Measurements from ENCODE around the gene NECTIN4. TPM values are rescaled to one million over a fixed set of nuclear protein-coding genes. Genes with fewer than 3 reads are reported as not detected.

The NECTIN4 gene
- total and polyA plus RNA-seq, 10 of the 15 experiments (the other 5 are each of a cell fraction or from before 2014, with no cell fraction given) = 2.8 to 8.7 (median 3.7) TPM

DNA sequence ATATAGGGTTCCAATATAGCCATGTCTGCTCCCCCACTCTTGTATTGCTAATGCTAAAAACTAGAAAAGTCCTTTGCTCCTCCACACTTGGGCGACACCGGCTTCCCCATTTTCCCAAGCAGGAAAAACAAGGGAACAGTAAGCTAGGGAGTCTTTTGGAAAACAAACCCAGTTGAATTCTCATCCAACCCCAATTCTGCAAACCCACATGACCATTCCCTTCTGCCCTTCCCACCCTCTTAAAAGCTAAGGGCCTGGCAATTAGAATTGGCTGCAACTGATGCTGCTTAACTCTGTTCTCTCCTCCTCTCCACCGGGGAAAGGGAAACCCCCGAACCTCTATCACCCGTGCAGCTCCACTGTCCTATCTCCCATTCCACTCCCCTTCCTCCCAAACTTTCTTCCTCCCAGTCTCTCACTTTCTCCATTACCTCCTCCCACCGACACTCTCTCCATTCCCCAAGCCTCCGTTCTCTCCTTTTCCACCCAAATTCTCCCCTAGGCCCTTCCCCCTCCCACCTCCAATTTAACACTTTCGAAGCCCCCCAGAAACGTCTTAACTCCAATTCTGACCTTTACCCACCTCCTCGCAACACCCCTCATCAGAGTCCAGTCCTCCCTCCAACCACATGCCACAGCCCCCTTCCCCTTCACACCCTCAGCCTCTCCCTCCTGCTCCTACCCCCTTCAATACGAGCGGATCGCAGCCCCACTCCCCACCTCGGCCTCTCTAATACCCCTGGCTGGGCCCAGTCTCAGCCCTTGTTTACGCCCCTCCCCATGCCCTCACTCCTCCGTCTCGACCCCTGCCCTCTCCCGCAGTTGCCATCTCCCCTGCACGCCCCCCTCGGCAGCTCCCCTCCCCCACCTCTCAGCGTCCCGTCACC is 42.4 kb upstream of the NECTIN4 start (continued):
- TF ChIP-seq, protein P1, sequence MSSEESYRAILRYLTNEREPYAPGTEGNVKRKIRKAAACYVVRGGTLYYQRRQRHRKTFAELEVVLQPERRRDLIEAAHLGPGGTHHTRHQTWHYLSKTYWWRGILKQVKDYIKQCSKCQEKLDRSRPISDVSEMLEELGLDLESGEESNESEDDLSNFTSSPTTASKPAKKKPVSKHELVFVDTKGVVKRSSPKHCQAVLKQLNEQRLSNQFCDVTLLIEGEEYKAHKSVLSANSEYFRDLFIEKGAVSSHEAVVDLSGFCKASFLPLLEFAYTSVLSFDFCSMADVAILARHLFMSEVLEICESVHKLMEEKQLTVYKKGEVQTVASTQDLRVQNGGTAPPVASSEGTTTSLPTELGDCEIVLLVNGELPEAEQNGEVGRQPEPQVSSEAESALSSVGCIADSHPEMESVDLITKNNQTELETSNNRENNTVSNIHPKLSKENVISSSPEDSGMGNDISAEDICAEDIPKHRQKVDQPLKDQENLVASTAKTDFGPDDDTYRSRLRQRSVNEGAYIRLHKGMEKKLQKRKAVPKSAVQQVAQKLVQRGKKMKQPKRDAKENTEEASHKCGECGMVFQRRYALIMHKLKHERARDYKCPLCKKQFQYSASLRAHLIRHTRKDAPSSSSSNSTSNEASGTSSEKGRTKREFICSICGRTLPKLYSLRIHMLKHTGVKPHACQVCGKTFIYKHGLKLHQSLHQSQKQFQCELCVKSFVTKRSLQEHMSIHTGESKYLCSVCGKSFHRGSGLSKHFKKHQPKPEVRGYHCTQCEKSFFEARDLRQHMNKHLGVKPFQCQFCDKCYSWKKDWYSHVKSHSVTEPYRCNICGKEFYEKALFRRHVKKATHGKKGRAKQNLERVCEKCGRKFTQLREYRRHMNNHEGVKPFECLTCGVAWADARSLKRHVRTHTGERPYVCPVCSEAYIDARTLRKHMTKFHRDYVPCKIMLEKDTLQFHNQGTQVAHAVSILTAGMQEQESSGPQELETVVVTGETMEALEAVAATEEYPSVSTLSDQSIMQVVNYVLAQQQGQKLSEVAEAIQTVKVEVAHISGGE (CRISPR knock-in tag; IDR thresholded peaks at IDR 0.05) = no peak
- TF ChIP-seq MTA2 (IDR thresholded peaks at IDR 0.05; ENCODE audit: low read depth) = peak; percentile 37; the same call in 1 of the 2 replicates
- TF ChIP-seq SREBF2 (IDR thresholded peaks at IDR 0.05; ENCODE audit: low read length) = no peak
- TF ChIP-seq FOS (IDR thresholded peaks at IDR 0.05; ENCODE audit: borderline replicate concordance, extremely low read depth, insufficient read length) = no peak
- TF ChIP-seq KLF5 (IDR thresholded peaks at IDR 0.05; ENCODE audit: partially characterized antibody) = no peak
- TF ChIP-seq, protein P2, sequence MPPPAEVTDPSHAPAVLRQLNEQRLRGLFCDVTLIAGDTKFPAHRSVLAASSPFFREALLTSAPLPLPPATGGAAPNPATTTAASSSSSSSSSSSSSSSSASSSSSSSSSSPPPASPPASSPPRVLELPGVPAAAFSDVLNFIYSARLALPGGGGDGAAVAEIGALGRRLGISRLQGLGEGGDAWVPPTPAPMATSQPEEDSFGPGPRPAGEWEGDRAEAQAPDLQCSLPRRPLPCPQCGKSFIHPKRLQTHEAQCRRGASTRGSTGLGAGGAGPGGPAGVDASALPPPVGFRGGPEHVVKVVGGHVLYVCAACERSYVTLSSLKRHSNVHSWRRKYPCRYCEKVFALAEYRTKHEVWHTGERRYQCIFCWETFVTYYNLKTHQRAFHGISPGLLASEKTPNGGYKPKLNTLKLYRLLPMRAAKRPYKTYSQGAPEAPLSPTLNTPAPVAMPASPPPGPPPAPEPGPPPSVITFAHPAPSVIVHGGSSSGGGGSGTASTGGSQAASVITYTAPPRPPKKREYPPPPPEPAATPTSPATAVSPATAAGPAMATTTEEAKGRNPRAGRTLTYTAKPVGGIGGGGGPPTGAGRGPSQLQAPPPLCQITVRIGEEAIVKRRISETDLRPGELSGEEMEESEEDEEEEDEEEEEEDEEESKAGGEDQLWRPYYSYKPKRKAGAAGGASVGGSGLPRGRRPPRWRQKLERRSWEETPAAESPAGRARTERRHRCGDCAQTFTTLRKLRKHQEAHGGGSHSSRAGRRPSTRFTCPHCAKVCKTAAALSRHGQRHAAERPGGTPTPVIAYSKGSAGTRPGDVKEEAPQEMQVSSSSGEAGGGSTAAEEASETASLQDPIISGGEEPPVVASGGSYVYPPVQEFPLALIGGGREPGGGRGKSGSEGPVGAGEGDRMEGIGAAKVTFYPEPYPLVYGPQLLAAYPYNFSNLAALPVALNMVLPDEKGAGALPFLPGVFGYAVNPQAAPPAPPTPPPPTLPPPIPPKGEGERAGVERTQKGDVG (CRISPR knock-in tag; IDR thresholded peaks at IDR 0.05) = no peak
- TF ChIP-seq NBN (IDR thresholded peaks at IDR 0.05) = peak; percentile 89
- TF ChIP-seq, protein P3, sequence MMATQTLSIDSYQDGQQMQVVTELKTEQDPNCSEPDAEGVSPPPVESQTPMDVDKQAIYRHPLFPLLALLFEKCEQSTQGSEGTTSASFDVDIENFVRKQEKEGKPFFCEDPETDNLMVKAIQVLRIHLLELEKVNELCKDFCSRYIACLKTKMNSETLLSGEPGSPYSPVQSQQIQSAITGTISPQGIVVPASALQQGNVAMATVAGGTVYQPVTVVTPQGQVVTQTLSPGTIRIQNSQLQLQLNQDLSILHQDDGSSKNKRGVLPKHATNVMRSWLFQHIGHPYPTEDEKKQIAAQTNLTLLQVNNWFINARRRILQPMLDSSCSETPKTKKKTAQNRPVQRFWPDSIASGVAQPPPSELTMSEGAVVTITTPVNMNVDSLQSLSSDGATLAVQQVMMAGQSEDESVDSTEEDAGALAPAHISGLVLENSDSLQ (IDR thresholded peaks at IDR 0.05) = no peak
- TF ChIP-seq, protein P4, sequence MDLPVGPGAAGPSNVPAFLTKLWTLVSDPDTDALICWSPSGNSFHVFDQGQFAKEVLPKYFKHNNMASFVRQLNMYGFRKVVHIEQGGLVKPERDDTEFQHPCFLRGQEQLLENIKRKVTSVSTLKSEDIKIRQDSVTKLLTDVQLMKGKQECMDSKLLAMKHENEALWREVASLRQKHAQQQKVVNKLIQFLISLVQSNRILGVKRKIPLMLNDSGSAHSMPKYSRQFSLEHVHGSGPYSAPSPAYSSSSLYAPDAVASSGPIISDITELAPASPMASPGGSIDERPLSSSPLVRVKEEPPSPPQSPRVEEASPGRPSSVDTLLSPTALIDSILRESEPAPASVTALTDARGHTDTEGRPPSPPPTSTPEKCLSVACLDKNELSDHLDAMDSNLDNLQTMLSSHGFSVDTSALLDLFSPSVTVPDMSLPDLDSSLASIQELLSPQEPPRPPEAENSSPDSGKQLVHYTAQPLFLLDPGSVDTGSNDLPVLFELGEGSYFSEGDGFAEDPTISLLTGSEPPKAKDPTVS (IDR thresholded peaks at IDR 0.05; ENCODE audit: low read depth, low read length) = no peak
- TF ChIP-seq GATAD2B (conservative IDR thresholded peaks at IDR 0.05; ENCODE audit: low read depth) = no peak
- TF ChIP-seq SRF (IDR thresholded peaks at IDR 0.05; ENCODE audit: low read depth in 2 of 2, low read length in 2 of 2) = no peak
- no peak for TF ChIP-seq ZNF24 (IDR thresholded peaks at IDR 0.05)
- TF ChIP-seq, protein P5, sequence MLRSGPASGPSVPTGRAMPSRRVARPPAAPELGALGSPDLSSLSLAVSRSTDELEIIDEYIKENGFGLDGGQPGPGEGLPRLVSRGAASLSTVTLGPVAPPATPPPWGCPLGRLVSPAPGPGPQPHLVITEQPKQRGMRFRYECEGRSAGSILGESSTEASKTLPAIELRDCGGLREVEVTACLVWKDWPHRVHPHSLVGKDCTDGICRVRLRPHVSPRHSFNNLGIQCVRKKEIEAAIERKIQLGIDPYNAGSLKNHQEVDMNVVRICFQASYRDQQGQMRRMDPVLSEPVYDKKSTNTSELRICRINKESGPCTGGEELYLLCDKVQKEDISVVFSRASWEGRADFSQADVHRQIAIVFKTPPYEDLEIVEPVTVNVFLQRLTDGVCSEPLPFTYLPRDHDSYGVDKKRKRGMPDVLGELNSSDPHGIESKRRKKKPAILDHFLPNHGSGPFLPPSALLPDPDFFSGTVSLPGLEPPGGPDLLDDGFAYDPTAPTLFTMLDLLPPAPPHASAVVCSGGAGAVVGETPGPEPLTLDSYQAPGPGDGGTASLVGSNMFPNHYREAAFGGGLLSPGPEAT (IDR thresholded peaks at IDR 0.05; ENCODE audit: low read depth) = peak; percentile 42; the same call in 1 of the 2 replicates
- TF ChIP-seq TCF7 (IDR thresholded peaks at IDR 0.05; ENCODE audit: borderline replicate concordance) = no peak
- TF ChIP-seq CBX5 (IDR thresholded peaks at IDR 0.05; ENCODE audit: low read depth) = no peak
- TF ChIP-seq, protein P6, sequence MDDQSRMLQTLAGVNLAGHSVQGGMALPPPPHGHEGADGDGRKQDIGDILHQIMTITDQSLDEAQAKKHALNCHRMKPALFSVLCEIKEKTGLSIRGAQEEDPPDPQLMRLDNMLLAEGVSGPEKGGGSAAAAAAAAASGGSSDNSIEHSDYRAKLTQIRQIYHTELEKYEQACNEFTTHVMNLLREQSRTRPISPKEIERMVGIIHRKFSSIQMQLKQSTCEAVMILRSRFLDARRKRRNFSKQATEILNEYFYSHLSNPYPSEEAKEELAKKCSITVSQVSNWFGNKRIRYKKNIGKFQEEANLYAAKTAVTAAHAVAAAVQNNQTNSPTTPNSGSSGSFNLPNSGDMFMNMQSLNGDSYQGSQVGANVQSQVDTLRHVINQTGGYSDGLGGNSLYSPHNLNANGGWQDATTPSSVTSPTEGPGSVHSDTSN (IDR thresholded peaks at IDR 0.05; ENCODE audit: insufficient replicate concordance, low read depth, low read length) = no peak

Measured in GM12878 (cell line).